K562 (cell line): ENCODE measurements around the gene PCDH9. TPM values are rescaled to one million over a fixed set of nuclear protein-coding genes. Genes with fewer than 3 reads are reported as not detected.

Experiments
- ARID1B ChIP-seq: fragments of 450-650 bp; IDR thresholded peaks from 2 replicates; pipeline ENCODE4 v1.6.1; 2016; ENCODE audit warnings: antibody characterized with exemption, mild to moderate bottlenecking, inconsistent platforms
- CHD7 ChIP-seq: fragments of 200-600 bp; sonication (generic); IDR thresholded peaks from one replicate; pipeline ENCODE4 v1.6.1; 2012; ENCODE audit warnings: mild to moderate bottlenecking, low read depth, low read length, inconsistent platforms
- DEAF1 ChIP-seq: fragments of 450-650 bp; formaldehyde crosslinking; IDR thresholded peaks from 2 replicates; pipeline ENCODE4 v1.4.0; 2020; ENCODE audit warnings: mild to moderate bottlenecking, moderate library complexity
- HDAC3 ChIP-seq: fragments of 450-650 bp; IDR thresholded peaks from 2 replicates; pipeline ENCODE4 v1.6.1; 2018; ENCODE audit warnings: borderline replicate concordance, mild to moderate bottlenecking, moderate library complexity; ENCODE audit not compliant: partially characterized antibody
- NR2F6 ChIP-seq: fragments of 450-650 bp; formaldehyde crosslinking; IDR thresholded peaks from 2 replicates; pipeline ENCODE4 v1.4.0; 2020; ENCODE audit warnings: mild to moderate bottlenecking
- SAFB ChIP-seq: fragments of 200-400 bp; formaldehyde crosslinking; IDR thresholded peaks from 2 replicates; pipeline ENCODE4 v1.6.1; 2017; ENCODE audit warnings: low read depth, low read length, borderline replicate concordance
- TAF15 ChIP-seq: fragments of 200-400 bp; formaldehyde crosslinking; IDR thresholded peaks from 2 replicates; pipeline ENCODE4 v1.6.1; 2017; ENCODE audit warnings: mild to moderate bottlenecking, low read depth, low read length, moderate library complexity
- ZFP91 ChIP-seq: sonication (generic); formaldehyde crosslinking; IDR thresholded peaks from 2 replicates; pipeline ENCODE4 v1.8.0; 2022; ENCODE audit warnings: mild to moderate bottlenecking, missing genetic modification reagents
- ZKSCAN1 ChIP-seq: fragments of 150-350 bp; IDR thresholded peaks from 2 replicates; pipeline ENCODE4 v1.6.1; 2016; ENCODE audit warnings: low read depth, low read length
- polyA plus RNA-seq, 8 experiments: library from polyadenylated mRNA; depleted of rRNA in 4 of 8; stranded (reverse) in 5 of 8; unstranded in 3 of 8; fragments of >200 nt; fragmentation: Nextera tagmentation in 2 of 8; fragmentation: Illumina TruSeq in 1 of 8; extraction: Ambion mirVana in 2 of 8; extraction: Trizol in 1 of 8; gene quantifications; 2 replicates each; pipeline versions ENCODE4 v1.2.1 to v1.2.3, GENCODE V29; 2011 to 2014; ENCODE audit warnings: inconsistent platforms in 1 of 8, missing spikeins in 1 of 8
- total RNA-seq, 7 experiments: library from RNA; depleted of rRNA in 6 of 7; stranded (reverse); fragments of >200 nt in 6 of 7; fragmentation: Illumina TruSeq in 2 of 7; extraction: Trizol in 2 of 7; gene quantifications; 2 replicates each; pipeline versions ENCODE4 v1.2.1 to v1.2.3, GENCODE V29; 2011 to 2021; ENCODE audit warnings: low replicate concordance in 1 of 7

Gene PCDH9
- total and polyA plus RNA-seq, 9 of the 15 experiments (the other 6 are each of a cell fraction or from before 2014, with no cell fraction given) = 1.1 to 6.7 (median 4.9) TPM

GRCh38 chr13:67136157-67136556, 94.0 kb downstream of the PCDH9 start (continued):
- TF ChIP-seq ZFP91 (CRISPR knock-in tag) (no peak), SAFB (no peak), DEAF1 (no peak), CHD7 (no peak), ZKSCAN1 (no peak), NR2F6 (no peak), ARID1B (peak; percentile 49; the same call in 1 of the 2 replicates), HDAC3 (no peak), TAF15 (no peak)
